Fibroblast of lung (primary cell): ENCODE measurements around the gene UBQLN2. TPM values are rescaled to one million over a fixed set of nuclear protein-coding genes. Genes with fewer than 3 reads are reported as not detected.

Experiments used
- DNase-seq, 2 donors: peaks; one replicate each; pipeline versions ENCODE4 v3.0.0 to v3.0.0-alpha.2; 2010; ENCODE audit warnings: low read depth in 2 of 2
- H2AFZ ChIP-seq: 2 replicates; pipeline ENCODE4 v1.5.1; 2012; ENCODE audit warnings: low read length, control low read depth, inconsistent platforms
- H3K27ac ChIP-seq: 2 replicates; pipeline ENCODE4 v1.5.1; 2011; ENCODE audit warnings: low read length, control low read depth; ENCODE audit not compliant: insufficient read depth
- H3K27me3 ChIP-seq: 2 replicates; pipeline ENCODE4 v1.5.1; 2011; ENCODE audit warnings: mild to moderate bottlenecking, low read length; ENCODE audit not compliant: control insufficient read depth, insufficient read depth
- H3K36me3 ChIP-seq: 2 replicates; pipeline ENCODE4 v1.5.1; 2011; ENCODE audit warnings: low read length; ENCODE audit not compliant: control insufficient read depth, insufficient read depth
- H3K4me1 ChIP-seq: 2 replicates; pipeline ENCODE4 v1.5.1; 2011; ENCODE audit warnings: low read length; ENCODE audit not compliant: control insufficient read depth, insufficient read depth; ENCODE audit errors: extremely low read depth
- H3K4me2 ChIP-seq: 2 replicates; pipeline ENCODE4 v1.5.1; 2011; ENCODE audit warnings: low read length, control low read depth; ENCODE audit not compliant: insufficient read depth; ENCODE audit errors: extremely low read depth
- H3K4me3 ChIP-seq, 4 experiments: fragments of 200-600 bp in 1 of 4; sonication (generic) in 1 of 4; replicated peaks in 1 of 4; 2 replicates each; pipeline ENCODE4 v1.5.1; 2011 to 2016; ENCODE audit warnings: low read length in 4 of 4, low read depth in 3 of 4, mild to moderate bottlenecking in 3 of 4, control low read depth in 2 of 4, inconsistent platforms in 1 of 4, mixed read lengths in 1 of 4; ENCODE audit not compliant: insufficient read depth in 1 of 4; ENCODE audit errors: control extremely low read depth in 1 of 4
- H3K79me2 ChIP-seq: 2 replicates; pipeline ENCODE4 v1.5.1; 2012; ENCODE audit warnings: mild to moderate bottlenecking, low read length, inconsistent platforms; ENCODE audit not compliant: control insufficient read depth, insufficient read depth
- H3K9ac ChIP-seq: 2 replicates; pipeline ENCODE4 v1.5.1; 2011; ENCODE audit warnings: mild to moderate bottlenecking, low read length, control low read depth; ENCODE audit not compliant: insufficient read depth
- H3K9me3 ChIP-seq: 2 replicates; pipeline ENCODE4 v1.5.1; 2012; ENCODE audit warnings: low read depth, low read length; ENCODE audit not compliant: control insufficient read depth, insufficient read depth
- H4K20me1 ChIP-seq: 2 replicates; pipeline ENCODE4 v1.5.1; 2011; ENCODE audit warnings: low read length; ENCODE audit not compliant: control insufficient read depth, insufficient read depth; ENCODE audit errors: extremely low read depth
- EZH2 ChIP-seq: IDR thresholded peaks from 2 replicates; pipeline ENCODE4 v1.5.1; 2012; ENCODE audit warnings: low read length, control low read depth, mild to moderate bottlenecking; ENCODE audit errors: missing control alignments
- polyA plus RNA-seq, 2 donors: library from polyadenylated mRNA; depleted of rRNA in 1 of 2; stranded (reverse) in 1 of 2; unstranded in 1 of 2; fragments of >200 nt; gene quantifications; 2 replicates each; pipeline ENCODE4 v1.2.1, GENCODE V29; 2011 to 2012; ENCODE audit warnings: missing spikeins in 1 of 2
- total RNA-seq: library from RNA; depleted of rRNA; stranded (reverse); fragments of >200 nt; gene quantifications from 2 replicates; pipeline ENCODE4 v1.2.1, GENCODE V29; 2014
- TF ChIP-seq, protein P1 (sequence below), 2 donors: IDR thresholded peaks in 1 of 2; conservative IDR thresholded peaks in 1 of 2; 1 replicate in 1 of 2; 2 replicates in 1 of 2; pipeline ENCODE4 v1.5.1; 2011 to 2012; ENCODE audit warnings: low read length in 2 of 2, control low read depth in 1 of 2, inconsistent platforms in 1 of 2, low read depth in 1 of 2, mild to moderate bottlenecking in 1 of 2

Gene UBQLN2
- total and polyA plus RNA-seq, 2 donors (not counting 1 experiment from before 2014, with no cell fraction given): 8.1 to 33.0 TPM

DNA sequence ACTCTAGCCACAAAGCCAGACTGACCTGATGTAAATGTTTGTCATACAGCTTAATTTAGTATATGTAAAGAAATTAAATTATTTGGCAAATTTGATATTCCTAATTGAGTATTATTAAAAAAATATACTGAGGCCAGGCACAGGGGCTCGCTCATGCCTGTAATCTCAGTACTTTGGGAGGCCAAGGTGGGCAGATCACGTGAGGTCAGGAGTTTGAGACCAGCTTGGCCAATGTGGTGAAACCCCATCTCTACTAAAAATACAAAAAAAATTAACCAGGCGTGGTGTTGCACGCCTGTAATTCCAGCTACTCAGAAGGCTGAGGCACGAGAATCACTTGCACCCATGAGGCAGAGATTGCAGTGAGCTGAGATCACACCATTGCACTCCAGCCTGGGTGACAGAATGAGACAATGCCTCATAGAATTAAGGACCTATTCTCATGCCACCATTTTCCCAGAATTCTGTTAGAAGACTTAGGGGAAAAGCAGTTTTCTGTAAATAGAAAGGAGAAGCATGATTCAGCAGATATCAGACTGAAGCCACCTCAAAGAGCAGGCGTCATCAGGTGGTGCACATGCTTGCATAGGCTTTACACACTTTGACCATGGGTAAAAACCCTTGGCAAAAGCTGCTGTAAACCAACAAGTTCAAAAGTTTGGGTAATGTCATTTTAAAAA, 6.1 kb downstream of the UBQLN2 start:
- Histone ChIP-seq H3K4me2 (no peak overlapping the region), H3K4me1 (no peaks in the 10 kb centered on the region), H2AFZ (no peak overlapping the region), H3K27ac (no peak overlapping the region), H3K36me3 (no peaks in the 10 kb centered on the region), H3K79me2 (peaks cover 42% of the 10 kb centered on the region), H3K27me3 (no peaks in the 10 kb centered on the region), H3K9ac (no peak overlapping the region), H3K4me3 (no peak overlapping the region), H4K20me1 (no peaks in the 10 kb centered on the region), H3K9me3 (no peaks in the 10 kb centered on the region)
- TF ChIP-seq, protein P1, sequence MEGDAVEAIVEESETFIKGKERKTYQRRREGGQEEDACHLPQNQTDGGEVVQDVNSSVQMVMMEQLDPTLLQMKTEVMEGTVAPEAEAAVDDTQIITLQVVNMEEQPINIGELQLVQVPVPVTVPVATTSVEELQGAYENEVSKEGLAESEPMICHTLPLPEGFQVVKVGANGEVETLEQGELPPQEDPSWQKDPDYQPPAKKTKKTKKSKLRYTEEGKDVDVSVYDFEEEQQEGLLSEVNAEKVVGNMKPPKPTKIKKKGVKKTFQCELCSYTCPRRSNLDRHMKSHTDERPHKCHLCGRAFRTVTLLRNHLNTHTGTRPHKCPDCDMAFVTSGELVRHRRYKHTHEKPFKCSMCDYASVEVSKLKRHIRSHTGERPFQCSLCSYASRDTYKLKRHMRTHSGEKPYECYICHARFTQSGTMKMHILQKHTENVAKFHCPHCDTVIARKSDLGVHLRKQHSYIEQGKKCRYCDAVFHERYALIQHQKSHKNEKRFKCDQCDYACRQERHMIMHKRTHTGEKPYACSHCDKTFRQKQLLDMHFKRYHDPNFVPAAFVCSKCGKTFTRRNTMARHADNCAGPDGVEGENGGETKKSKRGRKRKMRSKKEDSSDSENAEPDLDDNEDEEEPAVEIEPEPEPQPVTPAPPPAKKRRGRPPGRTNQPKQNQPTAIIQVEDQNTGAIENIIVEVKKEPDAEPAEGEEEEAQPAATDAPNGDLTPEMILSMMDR (conservative IDR thresholded peaks at IDR 0.05 in 1 of 2, IDR thresholded peaks at IDR 0.05 in 1 of 2; ENCODE audit: low read depth in 1 of 2, low read length in 2 of 2): no peak
- TF ChIP-seq EZH2: no peak
- DNase-seq: no peak

DNA sequence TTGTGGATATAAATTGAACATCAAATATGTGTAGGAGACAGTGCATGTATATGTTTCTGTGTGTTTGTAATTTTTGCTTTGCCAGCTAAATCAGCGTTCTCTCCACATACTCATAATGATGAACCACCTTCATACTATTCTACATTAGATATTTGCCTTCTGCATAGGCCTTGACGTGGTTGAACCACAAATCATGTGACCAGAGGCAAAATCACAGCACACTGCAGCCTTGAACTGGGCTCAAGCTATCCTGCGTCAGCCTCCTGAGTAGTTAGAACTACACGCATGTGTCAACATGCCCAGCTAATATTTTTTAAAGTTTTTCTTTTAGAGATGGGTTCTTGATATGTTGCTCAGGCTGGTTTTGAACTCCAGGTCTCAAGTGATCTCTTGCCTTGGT, 9.5 kb downstream of the UBQLN2 start:
- DNase-seq: no peak
- H3K4me3 ChIP-seq: no peak overlapping the region
- H3K27me3 ChIP-seq: no peaks in the 10 kb centered on the region
- H3K9ac ChIP-seq: no peak overlapping the region
- peaks cover 10% of the 10 kb centered on the region for H3K79me2 ChIP-seq
- no peak overlapping the region for H3K4me2 ChIP-seq
- no peak overlapping the region for H2AFZ ChIP-seq
- TF ChIP-seq, protein P1 (conservative IDR thresholded peaks at IDR 0.05 in 1 of 2, IDR thresholded peaks at IDR 0.05 in 1 of 2; ENCODE audit: low read depth in 1 of 2, low read length in 2 of 2): no peak
- TF ChIP-seq EZH2: no peak
- H4K20me1 ChIP-seq: no peaks in the 10 kb centered on the region
- no peak overlapping the region for H3K27ac ChIP-seq
- no peaks in the 10 kb centered on the region for H3K9me3 ChIP-seq
- H3K4me1 ChIP-seq: no peaks in the 10 kb centered on the region
- H3K36me3 ChIP-seq: no peaks in the 10 kb centered on the region

DNA sequence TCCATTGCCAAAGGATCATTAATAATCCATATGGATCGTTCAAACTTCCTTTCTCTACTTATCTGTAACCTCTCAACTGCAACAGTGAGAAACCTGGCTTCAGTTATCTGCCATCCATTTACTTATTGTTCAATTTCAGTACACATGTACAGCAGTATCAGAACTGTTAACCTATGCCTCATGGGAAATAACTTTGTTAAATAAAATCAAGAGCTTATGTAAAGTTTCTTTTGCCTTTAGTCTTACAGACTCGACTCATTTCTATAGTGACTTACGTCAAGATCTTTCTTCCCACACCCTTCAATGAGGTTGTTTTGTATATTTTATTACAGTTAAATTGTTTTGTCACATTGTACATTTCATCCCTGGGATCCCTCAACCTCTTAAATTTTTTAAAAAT, 11.4 kb downstream of the UBQLN2 start:
- Histone ChIP-seq H3K36me3 (no peaks in the 10 kb centered on the region), H3K27ac (no peak overlapping the region), H3K79me2 (no peaks in the 10 kb centered on the region), H3K4me2 (no peak overlapping the region), H3K27me3 (no peaks in the 10 kb centered on the region), H2AFZ (no peak overlapping the region), H3K9me3 (no peaks in the 10 kb centered on the region), H3K9ac (no peak overlapping the region), H3K4me1 (no peaks in the 10 kb centered on the region), H4K20me1 (no peaks in the 10 kb centered on the region), H3K4me3 (no peak overlapping the region)
- DNase-seq: no peak
- TF ChIP-seq EZH2: no peak
- TF ChIP-seq, protein P1 (conservative IDR thresholded peaks at IDR 0.05 in 1 of 2, IDR thresholded peaks at IDR 0.05 in 1 of 2; ENCODE audit: low read depth in 1 of 2, low read length in 2 of 2): no peak
